ENCODE results near the gene ZBED6. TPM values are rescaled to one million over a fixed set of nuclear protein-coding genes. Genes with fewer than 3 reads are reported as not detected.

Gene ZBED6
- total and polyA plus RNA-seq, 2 donors (not counting 3 experiments of a cell fraction or from before 2014, with no cell fraction given), result 6.4 to 38.9 TPM

DNA sequence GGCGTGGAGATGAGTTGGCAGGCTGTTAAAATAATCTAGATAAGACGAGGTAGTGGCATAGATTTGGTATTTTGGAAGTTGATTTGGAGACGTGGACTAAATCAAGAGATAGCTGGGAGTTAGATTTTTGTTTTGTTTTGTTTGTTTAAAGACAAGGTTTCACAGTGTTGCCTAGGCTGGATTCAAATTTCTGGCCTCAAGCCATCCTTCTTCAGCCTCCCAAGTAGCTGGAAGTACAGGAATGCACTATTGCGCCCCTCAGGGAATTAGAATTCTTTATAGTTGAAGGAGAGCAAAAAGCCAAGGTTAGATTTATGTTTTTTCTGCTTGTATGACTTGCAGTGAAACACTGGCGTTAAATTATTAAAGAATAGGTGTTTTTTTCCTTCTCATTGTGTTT is 43.7 kb downstream of the ZBED6 start:
- no peaks in the 10 kb centered on the region for H3K9me3 ChIP-seq (replicated peaks; ENCODE audit: control insufficient read depth, insufficient read depth, low read length)
- H3K27ac ChIP-seq (ENCODE audit: insufficient read depth, low read depth, low read length), result no peak overlapping the region
- no peaks in the 10 kb centered on the region for H3K4me1 ChIP-seq (ENCODE audit: control insufficient read depth, extremely low read depth, insufficient read depth, low read length)
- ChIA-PET CTCF (no interaction called here), POLR2A (no interaction called here)
- dilution Hi-C loops (cut with MboI; ENCODE audit: extremely low pct_ligation_motif_present, low sequenced_read_pairs) (no loop called here), intact Hi-C loops (cut with micrococcal nuclease) (no loop called here)
- H2AFZ ChIP-seq (ENCODE audit: low read depth, low read length), result no peak overlapping the region
- no TSS peak for BruUV-seq (replicated peaks)
- H3K9me1 ChIP-seq (replicated peaks; ENCODE audit: control insufficient read depth, extremely low read depth, insufficient read depth, low read length), result no peaks in the 10 kb centered on the region
- H3K79me2 ChIP-seq (ENCODE audit: control insufficient read depth, insufficient read depth, low read length), result no peaks in the 10 kb centered on the region
- peak; percentile 19 for DNase-seq (ENCODE audit: low read depth, low spot score)
- H4K20me1 ChIP-seq (replicated peaks; ENCODE audit: control insufficient read depth, extremely low read depth, insufficient read depth, low read length), result no peaks in the 10 kb centered on the region
- no peak for FAIRE-seq
- H3K27me3 ChIP-seq (ENCODE audit: control insufficient read depth in 2 of 2, insufficient read depth in 2 of 2, low read length in 2 of 2), result no peaks in the 10 kb centered on the region
- H3K36me3 ChIP-seq (ENCODE audit: control insufficient read depth in 2 of 2, extremely low read depth in 1 of 2, insufficient read depth in 2 of 2, low read length in 2 of 2), result peaks cover 12 to 25% of the 10 kb centered on the region in 2 experiments
- TF ChIP-seq MYC (IDR thresholded peaks at IDR 0.05; ENCODE audit: low read depth, low read length), result no peak
- TF ChIP-seq GATA2 (IDR thresholded peaks at IDR 0.05; ENCODE audit: insufficient read depth, insufficient read length, low read depth, low read length), result no peak
- TF ChIP-seq POLR2AphosphoS5 (IDR thresholded peaks at IDR 0.05; ENCODE audit: insufficient read depth, low read depth, low read length), result no peak
- TF ChIP-seq, protein P1, sequence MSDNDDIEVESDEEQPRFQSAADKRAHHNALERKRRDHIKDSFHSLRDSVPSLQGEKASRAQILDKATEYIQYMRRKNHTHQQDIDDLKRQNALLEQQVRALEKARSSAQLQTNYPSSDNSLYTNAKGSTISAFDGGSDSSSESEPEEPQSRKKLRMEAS (IDR thresholded peaks at IDR 0.05; ENCODE audit: insufficient read depth, insufficient read length), result no peak
- TF ChIP-seq, protein P2, sequence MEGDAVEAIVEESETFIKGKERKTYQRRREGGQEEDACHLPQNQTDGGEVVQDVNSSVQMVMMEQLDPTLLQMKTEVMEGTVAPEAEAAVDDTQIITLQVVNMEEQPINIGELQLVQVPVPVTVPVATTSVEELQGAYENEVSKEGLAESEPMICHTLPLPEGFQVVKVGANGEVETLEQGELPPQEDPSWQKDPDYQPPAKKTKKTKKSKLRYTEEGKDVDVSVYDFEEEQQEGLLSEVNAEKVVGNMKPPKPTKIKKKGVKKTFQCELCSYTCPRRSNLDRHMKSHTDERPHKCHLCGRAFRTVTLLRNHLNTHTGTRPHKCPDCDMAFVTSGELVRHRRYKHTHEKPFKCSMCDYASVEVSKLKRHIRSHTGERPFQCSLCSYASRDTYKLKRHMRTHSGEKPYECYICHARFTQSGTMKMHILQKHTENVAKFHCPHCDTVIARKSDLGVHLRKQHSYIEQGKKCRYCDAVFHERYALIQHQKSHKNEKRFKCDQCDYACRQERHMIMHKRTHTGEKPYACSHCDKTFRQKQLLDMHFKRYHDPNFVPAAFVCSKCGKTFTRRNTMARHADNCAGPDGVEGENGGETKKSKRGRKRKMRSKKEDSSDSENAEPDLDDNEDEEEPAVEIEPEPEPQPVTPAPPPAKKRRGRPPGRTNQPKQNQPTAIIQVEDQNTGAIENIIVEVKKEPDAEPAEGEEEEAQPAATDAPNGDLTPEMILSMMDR (IDR thresholded peaks at IDR 0.05; ENCODE audit: extremely low read depth in 1 of 2, insufficient read depth in 1 of 2, low read depth in 1 of 2, low read length in 2 of 2), result no peak
- no peak for TF ChIP-seq EZH2 (IDR thresholded peaks at IDR 0.05; ENCODE audit: borderline replicate concordance, low read depth, low read length, severe bottlenecking)
- TF ChIP-seq JUN (IDR thresholded peaks at IDR 0.05; ENCODE audit: borderline replicate concordance, insufficient read depth, insufficient read length, low read depth), result no peak
- no peak for TF ChIP-seq POLR2A (IDR thresholded peaks at IDR 0.05; ENCODE audit: low read depth, low read length)
- no peak for TF ChIP-seq FOS (IDR thresholded peaks at IDR 0.05; ENCODE audit: borderline replicate concordance, insufficient read depth, low read length)
- H3K4me2 ChIP-seq (ENCODE audit: insufficient read depth, low read length), result no peak overlapping the region
- no peak overlapping the region for H3K4me3 ChIP-seq (replicated peaks in 1 of 3; ENCODE audit: insufficient read depth in 1 of 3, low read depth in 1 of 3, low read length in 3 of 3)
- no peak overlapping the region for H3K9ac ChIP-seq (replicated peaks; ENCODE audit: extremely low read depth, insufficient read depth, low read length)
